Dedifferentiated amniotic fluid mesenchymal stem cell (primary cell): ENCODE results near the gene LPA.
"Not testable (repeated sequence)": the region's sequence is repeated elsewhere in the genome, so short reads cannot be mapped to it uniquely, and the experiment has no call there.

Experiments used
- DNase-seq: peaks from one replicate; pipeline ENCODE4 v3.0.0-alpha.2; 2016; ENCODE audit errors: extremely low spot score

The LPA gene

GRCh38 chr6:160667639-160668481, 3.8 kb upstream of the LPA start:
- no peak for DNase-seq

GRCh38 chr6:160662842-160663241, 1.2 kb downstream of the LPA start:
- DNase-seq: no peak

GRCh38 chr6:160662429-160662828, 1.6 kb downstream of the LPA start:
- DNase-seq: no peak

GRCh38 chr6:160661216-160661615, 2.9 kb downstream of the LPA start:
- DNase-seq: no peak

GRCh38 chr6:160659562-160659961, 4.5 kb downstream of the LPA start:
- DNase-seq: no peak

- DNase-seq: peak; percentile 27
Observed at GRCh38 chr6:160634706-160635105, 29.4 kb downstream of the LPA start.

GRCh38 chr6:160595838-160596832, 67.9 kb downstream of the LPA start:
- DNase-seq: no peak

GRCh38 chr6:160595297-160595696, 68.8 kb downstream of the LPA start:
- DNase-seq: not testable (repeated sequence)

- DNase-seq: no peak
Observed at GRCh38 chr6:160586374-160586773, 77.7 kb downstream of the LPA start.

- no peak for DNase-seq
Observed at GRCh38 chr6:160583794-160584193, 80.3 kb downstream of the LPA start.

- no peak for DNase-seq
Observed at GRCh38 chr6:160581406-160581805, 82.7 kb downstream of the LPA start.

GRCh38 chr6:160578515-160578914, 85.6 kb downstream of the LPA start:
- not testable (repeated sequence) for DNase-seq

GRCh38 chr6:160573943-160574342, 90.1 kb downstream of the LPA start:
- no peak for DNase-seq

GRCh38 chr6:160571201-160571600, 92.9 kb downstream of the LPA start:
- DNase-seq: not testable (repeated sequence)

GRCh38 chr6:160544802-160545201, 119.3 kb downstream of the LPA start:
- DNase-seq: no peak

- no peak for DNase-seq
Observed at GRCh38 chr6:160535270-160535669, 128.8 kb downstream of the LPA start.

GRCh38 chr6:160534050-160534696, 129.9 kb downstream of the LPA start:
- DNase-seq: no peak

- no peak for DNase-seq
Observed at GRCh38 chr6:160532315-160532714, 131.8 kb downstream of the LPA start.

- DNase-seq: no peak
Observed at GRCh38 chr6:160531826-160532225, 132.2 kb downstream of the LPA start.

GRCh38 chr6:160529524-160529923, 134.6 kb downstream of the LPA start:
- DNase-seq: not testable (repeated sequence)

- DNase-seq: no peak
Observed at GRCh38 chr6:160523223-160523622, 140.9 kb downstream of the LPA start.
